ENCODE data around the gene DENND2A.

Gene DENND2A

DNA sequence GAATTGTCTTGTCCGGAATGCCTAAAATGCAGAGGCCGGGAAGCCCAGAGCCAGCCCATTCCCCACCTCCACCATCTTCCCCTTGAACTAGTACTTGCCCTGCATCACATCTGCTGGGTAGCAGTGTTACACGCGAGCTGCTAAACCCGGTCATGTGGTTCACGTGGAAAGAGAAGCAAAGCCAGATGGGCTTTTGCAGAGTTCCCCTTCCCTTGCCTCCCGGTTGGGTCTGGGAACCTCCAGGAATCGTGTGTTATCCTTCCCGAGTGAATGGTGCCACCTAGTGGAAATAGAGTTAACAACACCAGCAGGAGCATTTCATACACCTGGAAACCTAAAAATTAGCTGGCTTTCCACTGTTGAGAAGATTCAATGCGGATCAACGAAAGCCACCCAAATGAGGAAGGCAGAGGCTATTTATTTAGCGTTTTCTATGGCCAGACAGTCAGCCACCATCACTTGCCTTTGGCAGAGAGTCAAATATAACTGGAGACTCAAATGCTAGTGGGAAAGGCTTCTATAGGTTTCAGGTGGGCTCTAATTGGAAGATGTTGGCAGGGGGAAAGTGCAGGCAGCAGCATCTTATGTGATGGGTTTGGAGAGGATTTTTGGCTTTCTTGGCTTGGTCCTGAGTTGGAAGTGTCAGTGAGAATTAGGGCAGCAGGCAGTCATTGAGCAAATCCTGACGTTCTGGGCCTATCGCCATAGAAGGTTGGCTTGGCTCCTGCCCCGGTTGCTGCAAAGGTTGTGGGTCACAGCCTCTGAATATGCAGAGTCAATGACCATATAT lies 12.9 kb upstream of the DENND2A start:
- H3K4me3 ChIP-seq (ENCODE audit: low read depth, low read length) = no peak overlapping the region
- peak overlapping the region; percentile 61 for H2AFZ ChIP-seq (ENCODE audit: insufficient read depth, low read length, poor library complexity)
- H3K9ac ChIP-seq (ENCODE audit: low read length) = no peak overlapping the region
- no peak overlapping the region for H4K91ac ChIP-seq (ENCODE audit: low read depth, low read length)
- peaks cover 3% of the 10 kb centered on the region for H3K79me1 ChIP-seq (ENCODE audit: low read length)
- H3K18ac ChIP-seq (ENCODE audit: low read length) = no peak overlapping the region
- peak; percentile 61 to 94 for DNase-seq
- H2AK5ac ChIP-seq (ENCODE audit: low read length) = no peak overlapping the region
- no peak overlapping the region for H3K4me2 ChIP-seq (ENCODE audit: low read length)
- H3K36me3 ChIP-seq (ENCODE audit: control insufficient read depth in 1 of 2, insufficient read depth in 2 of 2, low read length in 2 of 2) = no peaks in the 10 kb centered on the region
- H2BK12ac ChIP-seq (ENCODE audit: low read length) = peak overlapping the region; percentile 19
- H3K23ac ChIP-seq (ENCODE audit: low read length) = no peak overlapping the region
- no peak overlapping the region for H2BK120ac ChIP-seq (ENCODE audit: insufficient read depth, low read length, poor library complexity)
- peak overlapping the region; percentile 24 for H4K8ac ChIP-seq (ENCODE audit: low read depth, low read length)
- no peak overlapping the region for H3K4ac ChIP-seq (ENCODE audit: low read depth, low read length)
- no CpG with 5 or more reads among the region's 15 CpGs for WGBS (ENCODE audit: extremely low coverage, insufficient coverage, insufficient read length)
- no peak overlapping the region for H3K14ac ChIP-seq (ENCODE audit: low read length)
- no peaks in the 10 kb centered on the region for H3K27me3 ChIP-seq (ENCODE audit: insufficient read depth, low read length)
- H3K79me2 ChIP-seq (ENCODE audit: control insufficient read depth, insufficient read depth, low read length, poor library complexity) = no peaks in the 10 kb centered on the region
- no peak overlapping the region for H2BK5ac ChIP-seq (ENCODE audit: low read depth, low read length, poor library complexity)
- H3K4me1 ChIP-seq (ENCODE audit: control insufficient read depth in 1 of 2, insufficient read depth in 2 of 2, low read length in 2 of 2) = peaks cover 9 to 13% of the 10 kb centered on the region in 2 experiments
- H4K12ac ChIP-seq (ENCODE audit: low read depth, low read length) = no peak overlapping the region
- no peaks in the 10 kb centered on the region for H3K9me3 ChIP-seq (ENCODE audit: insufficient read depth, low read depth, low read length)
- H3K27ac ChIP-seq (ENCODE audit: low read depth, low read length) = no peak overlapping the region

DNA sequence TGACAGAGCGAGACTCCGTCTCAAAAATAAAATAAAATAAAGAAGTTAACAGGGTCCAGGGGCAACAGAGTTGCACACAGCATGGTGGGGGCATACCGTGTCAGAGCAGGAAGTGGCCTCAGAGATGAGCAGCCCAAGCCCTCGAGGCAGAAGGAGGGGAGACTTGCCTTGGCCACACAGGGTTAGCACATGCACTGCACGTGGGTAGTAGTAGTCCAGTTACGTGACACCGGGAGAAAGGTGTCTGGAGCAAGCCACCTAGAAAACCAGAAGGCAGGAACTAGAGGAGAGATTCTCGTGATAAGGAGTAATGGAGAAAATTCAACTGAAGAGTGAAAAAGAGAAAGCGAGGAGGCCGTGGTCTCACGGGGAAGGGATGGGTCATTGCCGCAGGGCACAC lies 9.8 kb upstream of the DENND2A start:
- Histone ChIP-seq H2BK5ac (ENCODE audit: low read depth, low read length, poor library complexity) (no peak overlapping the region), H3K4me3 (ENCODE audit: low read depth, low read length) (no peak overlapping the region), H4K8ac (ENCODE audit: low read depth, low read length) (no peak overlapping the region), H3K9me3 (ENCODE audit: insufficient read depth, low read depth, low read length) (no peaks in the 10 kb centered on the region), H2AFZ (ENCODE audit: insufficient read depth, low read length, poor library complexity) (no peak overlapping the region), H3K4me1 (ENCODE audit: control insufficient read depth in 1 of 2, insufficient read depth in 2 of 2, low read length in 2 of 2) (peaks cover 0 to 3% of the 10 kb centered on the region in 2 experiments), H3K27ac (ENCODE audit: low read depth, low read length) (no peak overlapping the region), H3K18ac (ENCODE audit: low read length) (no peak overlapping the region), H3K14ac (ENCODE audit: low read length) (no peak overlapping the region), H3K23ac (ENCODE audit: low read length) (no peak overlapping the region), H4K12ac (ENCODE audit: low read depth, low read length) (no peak overlapping the region), H3K4ac (ENCODE audit: low read depth, low read length) (no peak overlapping the region), H2BK120ac (ENCODE audit: insufficient read depth, low read length, poor library complexity) (no peak overlapping the region), H3K36me3 (ENCODE audit: control insufficient read depth in 1 of 2, insufficient read depth in 2 of 2, low read length in 2 of 2) (no peaks in the 10 kb centered on the region), H3K9ac (ENCODE audit: low read length) (no peak overlapping the region), H3K4me2 (ENCODE audit: low read length) (no peak overlapping the region), H2AK5ac (ENCODE audit: low read length) (no peak overlapping the region), H2BK12ac (ENCODE audit: low read length) (no peak overlapping the region), H3K79me2 (ENCODE audit: control insufficient read depth, insufficient read depth, low read length, poor library complexity) (no peaks in the 10 kb centered on the region), H3K27me3 (ENCODE audit: insufficient read depth, low read length) (no peaks in the 10 kb centered on the region), H3K79me1 (ENCODE audit: low read length) (no peaks in the 10 kb centered on the region), H4K91ac (ENCODE audit: low read depth, low read length) (no peak overlapping the region)
- DNase-seq = no peak
- WGBS (ENCODE audit: extremely low coverage, insufficient coverage, insufficient read length) = no CpG with 5 or more reads among the region's 12 CpGs

DNA sequence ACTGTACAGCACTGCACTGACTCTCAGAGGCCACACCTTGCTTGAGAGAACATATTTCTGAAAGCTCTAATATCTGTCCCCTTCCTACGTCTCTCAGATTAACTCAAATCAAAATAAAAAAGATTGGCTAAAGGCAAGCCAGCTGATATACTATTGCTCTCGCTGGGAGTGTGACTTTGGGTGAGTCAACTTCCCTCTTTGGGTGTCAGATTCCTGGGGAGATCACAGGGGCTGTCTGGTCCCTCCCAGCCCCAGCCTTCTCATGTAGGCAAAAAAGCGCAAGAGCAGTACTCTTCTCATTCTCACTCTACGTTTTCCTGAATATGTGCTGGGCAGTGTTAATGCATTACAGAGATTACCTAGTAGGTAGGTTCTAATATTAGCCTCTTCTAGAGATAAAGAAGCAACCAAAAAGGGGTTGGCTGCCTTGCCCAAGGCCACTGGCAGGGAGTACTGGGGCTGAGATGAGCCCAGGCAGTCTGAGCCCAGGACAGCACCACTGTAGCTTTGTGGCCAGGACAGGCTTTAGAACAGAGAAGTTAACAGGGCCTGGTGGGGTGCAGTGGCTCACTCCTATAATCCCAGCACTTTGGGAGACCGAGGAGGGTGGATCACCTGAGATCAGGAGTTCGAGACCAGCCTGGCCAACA lies 9.1 kb upstream of the DENND2A start:
- H3K9ac ChIP-seq (ENCODE audit: low read length) = no peak overlapping the region
- H4K8ac ChIP-seq (ENCODE audit: low read depth, low read length) = no peak overlapping the region
- H3K27me3 ChIP-seq (ENCODE audit: insufficient read depth, low read length) = no peaks in the 10 kb centered on the region
- H2BK12ac ChIP-seq (ENCODE audit: low read length) = no peak overlapping the region
- H3K27ac ChIP-seq (ENCODE audit: low read depth, low read length) = no peak overlapping the region
- H2AK5ac ChIP-seq (ENCODE audit: low read length) = no peak overlapping the region
- DNase-seq = no peak
- no peak overlapping the region for H2BK5ac ChIP-seq (ENCODE audit: low read depth, low read length, poor library complexity)
- H3K4ac ChIP-seq (ENCODE audit: low read depth, low read length) = no peak overlapping the region
- no peak overlapping the region for H2AFZ ChIP-seq (ENCODE audit: insufficient read depth, low read length, poor library complexity)
- H3K14ac ChIP-seq (ENCODE audit: low read length) = no peak overlapping the region
- no peak overlapping the region for H4K12ac ChIP-seq (ENCODE audit: low read depth, low read length)
- H3K36me3 ChIP-seq (ENCODE audit: control insufficient read depth in 1 of 2, insufficient read depth in 2 of 2, low read length in 2 of 2) = no peaks in the 10 kb centered on the region
- no peaks in the 10 kb centered on the region for H3K79me1 ChIP-seq (ENCODE audit: low read length)
- no peaks in the 10 kb centered on the region for H3K9me3 ChIP-seq (ENCODE audit: insufficient read depth, low read depth, low read length)
- H3K79me2 ChIP-seq (ENCODE audit: control insufficient read depth, insufficient read depth, low read length, poor library complexity) = no peaks in the 10 kb centered on the region
- H2BK120ac ChIP-seq (ENCODE audit: insufficient read depth, low read length, poor library complexity) = no peak overlapping the region
- no peak overlapping the region for H3K23ac ChIP-seq (ENCODE audit: low read length)
- no CpG with 5 or more reads among the region's 6 CpGs for WGBS (ENCODE audit: extremely low coverage, insufficient coverage, insufficient read length)
- H3K18ac ChIP-seq (ENCODE audit: low read length) = no peak overlapping the region
- H3K4me1 ChIP-seq (ENCODE audit: control insufficient read depth in 1 of 2, insufficient read depth in 2 of 2, low read length in 2 of 2) = peaks cover 0 to 3% of the 10 kb centered on the region in 2 experiments
- H3K4me3 ChIP-seq (ENCODE audit: low read depth, low read length) = no peak overlapping the region
- H3K4me2 ChIP-seq (ENCODE audit: low read length) = no peak overlapping the region
- no peak overlapping the region for H4K91ac ChIP-seq (ENCODE audit: low read depth, low read length)

DNA sequence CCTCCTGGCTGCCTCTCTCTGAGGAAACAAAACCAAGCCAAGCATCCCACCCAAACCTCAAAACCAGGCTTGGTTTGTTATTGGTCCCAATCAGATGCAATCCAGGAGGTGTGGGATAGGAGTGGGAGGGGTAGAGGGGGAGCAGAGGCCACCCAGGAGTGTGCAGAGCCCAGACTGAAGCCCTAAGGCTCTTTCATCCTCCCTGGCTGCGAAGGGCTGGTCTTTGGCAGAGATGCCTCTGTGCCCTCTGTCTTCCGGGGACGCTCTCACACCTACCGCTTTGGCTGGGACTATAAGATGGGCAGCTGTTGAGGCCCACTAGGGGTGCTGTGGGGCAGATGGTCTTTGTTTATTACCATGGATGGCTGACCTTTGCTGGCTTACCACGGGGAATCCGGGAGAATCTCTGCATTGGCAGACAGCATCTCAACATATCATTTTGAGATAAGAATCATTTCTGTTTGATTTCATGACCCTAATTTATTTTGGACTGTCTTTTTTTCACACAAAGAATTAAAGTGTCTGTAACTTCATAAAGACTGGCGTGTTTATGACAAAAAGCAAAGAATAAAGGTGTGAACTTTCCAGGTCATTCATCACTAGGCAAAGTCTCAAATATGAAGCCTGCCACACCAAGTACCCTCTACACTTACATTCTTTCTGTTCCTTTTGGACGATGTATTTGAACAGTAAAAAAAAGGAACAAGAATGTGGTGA lies 6.5 kb upstream of the DENND2A start:
- no peak overlapping the region for H3K4me3 ChIP-seq (ENCODE audit: low read depth, low read length)
- H3K4me2 ChIP-seq (ENCODE audit: low read length) = no peak overlapping the region
- no peak overlapping the region for H3K9ac ChIP-seq (ENCODE audit: low read length)
- H2BK12ac ChIP-seq (ENCODE audit: low read length) = no peak overlapping the region
- H2BK5ac ChIP-seq (ENCODE audit: low read depth, low read length, poor library complexity) = no peak overlapping the region
- no peaks in the 10 kb centered on the region for H3K36me3 ChIP-seq (ENCODE audit: control insufficient read depth in 1 of 2, insufficient read depth in 2 of 2, low read length in 2 of 2)
- H3K18ac ChIP-seq (ENCODE audit: low read length) = no peak overlapping the region
- H4K91ac ChIP-seq (ENCODE audit: low read depth, low read length) = no peak overlapping the region
- no peak overlapping the region for H3K27ac ChIP-seq (ENCODE audit: low read depth, low read length)
- no peaks in the 10 kb centered on the region for H3K79me1 ChIP-seq (ENCODE audit: low read length)
- WGBS (ENCODE audit: extremely low coverage, insufficient coverage, insufficient read length) = no CpG with 5 or more reads among the region's 8 CpGs
- H3K4ac ChIP-seq (ENCODE audit: low read depth, low read length) = no peak overlapping the region
- no peaks in the 10 kb centered on the region for H3K79me2 ChIP-seq (ENCODE audit: control insufficient read depth, insufficient read depth, low read length, poor library complexity)
- no peak overlapping the region for H2AFZ ChIP-seq (ENCODE audit: insufficient read depth, low read length, poor library complexity)
- no peaks in the 10 kb centered on the region for H3K27me3 ChIP-seq (ENCODE audit: insufficient read depth, low read length)
- DNase-seq = peak; percentile 42 to 62
- H3K14ac ChIP-seq (ENCODE audit: low read length) = no peak overlapping the region
- H3K9me3 ChIP-seq (ENCODE audit: insufficient read depth, low read depth, low read length) = no peaks in the 10 kb centered on the region
- H3K23ac ChIP-seq (ENCODE audit: low read length) = no peak overlapping the region
- H2AK5ac ChIP-seq (ENCODE audit: low read length) = no peak overlapping the region
- no peak overlapping the region for H4K8ac ChIP-seq (ENCODE audit: low read depth, low read length)
- H4K12ac ChIP-seq (ENCODE audit: low read depth, low read length) = no peak overlapping the region
- no peak overlapping the region for H2BK120ac ChIP-seq (ENCODE audit: insufficient read depth, low read length, poor library complexity)
- peaks cover 0 to 3% of the 10 kb centered on the region in 2 experiments for H3K4me1 ChIP-seq (ENCODE audit: control insufficient read depth in 1 of 2, insufficient read depth in 2 of 2, low read length in 2 of 2)
